HAP-1 (cell line): ENCODE measurements around the gene FSHR.

Experiments used
- DNase-seq, 2 experiments: peaks; one replicate each; pipeline ENCODE4 v3.0.0-alpha.2; 2016 to 2020; ENCODE audit warnings: low spot score in 2 of 2
- H3K27me3 ChIP-seq: fragments of 250-450 bp; sonication (Bioruptor Pico); 2 replicates; pipeline ENCODE4 v1.5.1; 2020; ENCODE audit warnings: low read depth, mild to moderate bottlenecking, moderate library complexity
- H3K36me3 ChIP-seq: fragments of 250-450 bp; sonication (Bioruptor Pico); replicated peaks from 2 replicates; pipeline ENCODE4 v1.5.1; 2020; ENCODE audit warnings: mild to moderate bottlenecking
- H3K4me1 ChIP-seq: fragments of 250-450 bp; sonication (Bioruptor Pico); 2 replicates; pipeline ENCODE4 v1.5.1; 2020; ENCODE audit warnings: mild to moderate bottlenecking
- H3K4me3 ChIP-seq: fragments of 250-450 bp; sonication (Bioruptor Pico); 2 replicates; pipeline ENCODE4 v1.5.1; 2020; ENCODE audit warnings: mild to moderate bottlenecking, moderate library complexity
- H3K9me3 ChIP-seq: fragments of 250-450 bp; sonication (Bioruptor Pico); 2 replicates; pipeline ENCODE4 v1.5.1; 2020; ENCODE audit warnings: mild to moderate bottlenecking, moderate library complexity
- in situ Hi-C: fragments of 300-500 bp; cut with MboI; formaldehyde crosslinking; loops from 3 replicates; pipeline ENCODE4 v1.14.3; 2020; ENCODE audit warnings: low sequenced_read_pairs, inconsistent platforms, mixed read lengths

The FSHR gene

DNA sequence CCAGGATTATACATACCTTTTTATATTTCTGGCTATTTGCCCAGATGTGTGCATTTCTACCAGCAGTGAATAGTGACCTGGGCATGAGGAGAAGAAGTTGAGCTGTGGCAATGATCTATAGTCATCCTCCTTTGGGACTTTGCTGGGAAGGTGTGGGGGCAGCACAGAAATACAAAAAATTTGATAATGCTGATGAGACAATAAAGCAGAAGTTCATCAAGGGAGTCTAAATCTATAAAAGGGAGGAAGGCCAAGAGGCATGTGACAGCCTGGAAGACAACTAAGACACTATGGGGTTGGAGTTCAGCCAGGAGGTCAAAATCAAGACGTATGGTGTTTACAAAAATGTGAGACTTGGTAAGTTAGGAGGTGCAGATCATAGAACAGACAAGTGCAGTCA lies 52.2 kb downstream of the FSHR start:
- H3K36me3 ChIP-seq = no peaks in the 10 kb centered on the region
- no peak for DNase-seq
- no peaks in the 10 kb centered on the region for H3K27me3 ChIP-seq
- H3K4me1 ChIP-seq = no peaks in the 10 kb centered on the region
- H3K4me3 ChIP-seq = no peak overlapping the region
- H3K9me3 ChIP-seq = no peaks in the 10 kb centered on the region
- in situ Hi-C loops = no loop called here

DNA sequence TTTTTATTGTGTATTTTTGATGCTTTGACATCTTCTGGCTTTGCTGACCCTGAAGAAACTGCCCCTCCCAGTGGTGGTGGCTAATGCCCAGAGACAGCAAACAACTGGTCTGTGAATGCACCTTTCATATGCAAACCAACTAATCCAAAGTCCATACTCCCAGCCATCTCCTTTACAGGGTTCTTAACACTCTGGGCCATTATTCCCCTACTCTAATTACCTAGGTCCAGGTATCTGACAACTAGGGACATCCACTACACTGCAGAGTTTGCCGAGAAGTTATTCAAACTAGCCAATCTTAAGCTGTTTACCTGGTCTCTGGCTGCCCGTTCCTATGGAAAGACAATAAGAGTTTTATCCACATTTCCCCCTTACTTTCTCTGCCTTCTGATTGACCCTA lies 73.6 kb downstream of the FSHR start:
- H3K9me3 ChIP-seq = no peaks in the 10 kb centered on the region
- H3K4me3 ChIP-seq = no peak overlapping the region
- no peak for DNase-seq
- in situ Hi-C loops = no loop called here
- H3K36me3 ChIP-seq = no peaks in the 10 kb centered on the region
- no peaks in the 10 kb centered on the region for H3K27me3 ChIP-seq
- H3K4me1 ChIP-seq = no peaks in the 10 kb centered on the region

DNA sequence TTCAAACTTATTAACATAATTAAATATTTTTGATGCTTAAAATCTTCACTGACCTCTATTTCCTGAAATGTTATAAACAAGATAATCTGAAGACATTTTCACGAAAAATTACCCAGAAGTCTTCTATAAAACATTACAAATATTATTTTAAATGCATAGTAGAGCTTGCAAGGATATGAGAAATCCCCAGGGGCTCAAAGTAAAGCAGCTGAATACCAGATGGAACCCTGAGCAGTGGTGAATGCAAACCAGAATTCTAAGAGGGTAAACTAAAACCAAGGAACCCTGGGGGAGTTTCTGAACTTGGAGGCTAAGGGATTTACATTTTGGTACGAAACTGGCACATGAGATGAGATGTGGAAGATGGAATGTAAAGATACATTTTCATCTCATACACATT lies 83.6 kb downstream of the FSHR start:
- in situ Hi-C loops = no loop called here
- H3K4me3 ChIP-seq = no peak overlapping the region
- no peaks in the 10 kb centered on the region for H3K27me3 ChIP-seq
- no peaks in the 10 kb centered on the region for H3K4me1 ChIP-seq
- no peak for DNase-seq
- H3K9me3 ChIP-seq = no peaks in the 10 kb centered on the region
- no peaks in the 10 kb centered on the region for H3K36me3 ChIP-seq

DNA sequence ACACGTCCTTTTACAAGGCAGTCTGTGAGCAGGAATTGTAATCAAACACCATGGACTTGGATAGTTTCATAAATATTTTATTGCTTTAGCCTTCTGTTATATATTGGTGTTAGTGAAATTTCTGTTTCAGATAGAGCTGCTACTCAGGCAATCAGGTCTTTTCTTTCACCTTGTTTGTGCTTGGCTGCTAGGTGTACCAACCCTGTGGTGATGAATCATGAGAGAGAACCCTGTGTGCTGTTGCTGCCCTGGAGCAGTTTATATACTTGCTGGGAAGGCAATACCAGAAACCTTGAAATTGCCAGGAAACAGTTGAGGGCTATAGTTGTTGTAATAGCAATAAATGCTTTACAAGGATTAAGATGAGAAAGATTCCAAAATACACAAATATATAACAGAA lies 84.5 kb downstream of the FSHR start:
- in situ Hi-C loops = no loop called here
- Histone ChIP-seq H3K4me3 (no peak overlapping the region), H3K4me1 (no peaks in the 10 kb centered on the region), H3K9me3 (no peaks in the 10 kb centered on the region), H3K27me3 (no peaks in the 10 kb centered on the region), H3K36me3 (no peaks in the 10 kb centered on the region)
- no peak for DNase-seq

DNA sequence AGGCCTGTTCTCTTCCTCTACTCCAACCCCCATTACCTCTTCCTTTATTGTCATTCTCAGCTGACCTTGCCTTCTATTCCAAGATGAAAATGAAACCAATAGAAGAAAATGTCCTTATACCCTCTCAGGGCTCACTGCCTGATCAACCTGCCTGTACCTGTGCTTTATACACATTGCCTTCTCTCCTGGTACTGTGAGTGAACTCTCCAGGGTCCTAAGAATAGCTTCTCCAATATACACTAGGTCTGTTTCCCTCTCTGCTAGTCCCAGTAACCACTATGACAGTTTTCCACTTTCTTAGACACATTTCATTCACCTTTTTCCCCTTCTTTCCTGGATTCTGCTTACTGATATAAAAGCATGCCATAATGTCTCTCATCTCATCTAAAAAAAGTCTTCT lies 85.7 kb downstream of the FSHR start:
- H3K4me3 ChIP-seq = no peak overlapping the region
- in situ Hi-C loops = no loop called here
- no peak for DNase-seq

DNA sequence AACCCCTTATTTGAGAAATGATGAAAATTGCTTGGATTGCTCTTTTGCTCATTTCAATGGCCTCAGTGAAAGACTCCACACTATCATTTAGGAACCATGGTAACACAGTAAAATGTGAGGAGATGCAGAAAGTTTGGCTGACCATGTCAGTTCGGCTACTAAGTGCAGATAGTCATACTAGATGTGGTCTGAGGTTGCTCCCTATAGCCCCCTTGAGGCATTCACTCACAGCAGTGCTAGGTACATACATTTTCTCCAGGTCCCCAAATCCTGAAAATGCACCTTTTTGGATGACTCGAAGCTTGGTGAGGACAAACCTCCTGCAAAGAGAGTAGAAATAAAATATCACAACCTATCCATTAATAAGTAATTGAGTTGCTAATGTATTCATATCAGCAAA lies 86.3 kb downstream of the FSHR start:
- H3K9me3 ChIP-seq = no peaks in the 10 kb centered on the region
- H3K4me3 ChIP-seq = no peak overlapping the region
- no peaks in the 10 kb centered on the region for H3K27me3 ChIP-seq
- in situ Hi-C loops = no loop called here
- H3K36me3 ChIP-seq = no peaks in the 10 kb centered on the region
- H3K4me1 ChIP-seq = no peaks in the 10 kb centered on the region; the same call in 1 of the 2 replicates
- no peak for DNase-seq

More for the DNA sequence above, 85.7 kb downstream of the FSHR start:
- Histone ChIP-seq H3K4me1 (no peaks in the 10 kb centered on the region), H3K9me3 (no peaks in the 10 kb centered on the region), H3K27me3 (no peaks in the 10 kb centered on the region), H3K36me3 (no peaks in the 10 kb centered on the region)

DNA sequence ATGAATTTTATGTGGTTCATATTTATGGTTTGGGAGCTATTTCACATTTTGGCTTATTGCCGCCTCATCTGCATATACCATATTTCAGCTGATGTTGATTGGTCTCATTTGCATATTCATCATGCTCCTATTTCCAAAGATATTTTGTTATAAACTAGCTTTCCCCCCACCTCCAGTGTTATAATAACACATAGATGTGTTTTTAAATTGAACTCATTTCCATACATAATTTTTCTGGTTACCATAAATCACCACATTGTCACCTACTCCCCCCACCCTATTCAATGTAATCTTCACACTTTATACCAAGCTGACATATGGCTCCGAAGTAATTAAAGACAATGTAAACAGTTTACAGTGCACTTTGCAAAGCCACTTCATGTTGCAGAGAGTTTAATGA lies 101.2 kb downstream of the FSHR start:
- H3K27me3 ChIP-seq = no peaks in the 10 kb centered on the region; the same call in 1 of the 2 replicates
- no peak for DNase-seq
- in situ Hi-C loops = no loop called here
- H3K4me1 ChIP-seq = no peaks in the 10 kb centered on the region
- H3K9me3 ChIP-seq = no peaks in the 10 kb centered on the region
- H3K4me3 ChIP-seq = no peak overlapping the region
- H3K36me3 ChIP-seq = no peaks in the 10 kb centered on the region

DNA sequence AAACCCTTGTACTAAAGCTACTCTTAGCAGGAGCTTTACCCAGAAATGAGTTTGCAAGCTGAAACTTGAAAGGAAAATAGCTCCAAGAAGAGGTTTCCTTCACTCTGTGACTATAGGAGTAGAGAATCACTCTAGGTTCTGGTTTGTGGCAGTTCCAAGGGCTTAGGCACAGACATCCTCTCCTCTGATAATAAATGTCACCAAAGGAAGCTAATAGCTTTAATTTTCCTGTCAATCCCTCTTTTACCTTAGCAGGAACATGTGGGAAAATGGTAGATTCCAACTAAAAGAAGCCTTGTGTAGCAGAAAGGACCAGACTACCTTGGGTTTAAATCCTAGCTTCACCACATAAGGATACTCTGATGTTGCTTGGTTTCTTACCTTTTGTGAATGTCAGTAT lies 104.0 kb downstream of the FSHR start:
- Histone ChIP-seq H3K36me3 (no peaks in the 10 kb centered on the region), H3K27me3 (no peaks in the 10 kb centered on the region), H3K9me3 (no peaks in the 10 kb centered on the region), H3K4me3 (no peak overlapping the region), H3K4me1 (no peaks in the 10 kb centered on the region)
- no peak for DNase-seq
- in situ Hi-C loops = no loop called here

DNA sequence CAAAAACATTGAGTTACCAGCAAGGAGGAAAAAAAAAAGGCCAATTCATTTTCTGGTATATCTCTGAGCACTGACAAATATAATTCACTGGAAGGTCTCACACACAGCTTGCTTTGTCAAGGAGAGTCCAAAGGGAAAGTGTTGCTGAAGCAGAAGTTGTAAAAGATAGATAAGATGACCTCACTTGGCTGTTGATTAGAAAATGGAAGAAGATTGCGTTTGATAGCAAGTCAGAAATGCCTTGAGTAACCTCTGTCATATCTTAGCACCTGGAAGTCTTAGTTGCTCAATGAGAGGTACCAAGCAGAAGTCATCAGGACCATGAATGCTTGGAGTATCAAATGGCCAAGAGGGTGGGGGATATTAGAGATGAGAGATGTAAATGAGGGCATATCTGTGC lies 105.2 kb downstream of the FSHR start:
- Histone ChIP-seq H3K4me1 (no peaks in the 10 kb centered on the region; the same call in 1 of the 2 replicates), H3K27me3 (no peaks in the 10 kb centered on the region), H3K36me3 (no peaks in the 10 kb centered on the region), H3K9me3 (no peaks in the 10 kb centered on the region), H3K4me3 (no peak overlapping the region)
- DNase-seq = no peak
- in situ Hi-C loops = no loop called here

DNA sequence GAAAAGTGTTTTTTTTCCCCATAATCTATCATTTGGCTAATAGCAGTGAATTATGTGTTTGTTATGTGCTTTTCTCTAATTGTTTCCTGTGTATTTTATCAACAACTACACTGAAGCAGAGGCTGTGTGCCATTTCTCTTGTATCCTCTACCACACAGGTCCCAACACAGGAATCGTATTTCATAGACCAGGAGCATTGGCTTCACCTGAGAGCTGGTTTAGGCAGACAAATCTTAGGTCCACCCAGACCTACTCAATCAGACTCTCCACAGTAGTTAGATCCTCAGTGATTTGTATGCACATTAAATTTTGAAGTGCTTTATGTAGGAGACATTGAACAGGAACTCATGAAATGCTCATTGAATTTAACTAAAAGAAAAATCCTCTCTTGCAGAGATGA lies 109.2 kb downstream of the FSHR start:
- in situ Hi-C loops = no loop called here
- Histone ChIP-seq H3K27me3 (no peaks in the 10 kb centered on the region), H3K4me3 (no peak overlapping the region)

DNA sequence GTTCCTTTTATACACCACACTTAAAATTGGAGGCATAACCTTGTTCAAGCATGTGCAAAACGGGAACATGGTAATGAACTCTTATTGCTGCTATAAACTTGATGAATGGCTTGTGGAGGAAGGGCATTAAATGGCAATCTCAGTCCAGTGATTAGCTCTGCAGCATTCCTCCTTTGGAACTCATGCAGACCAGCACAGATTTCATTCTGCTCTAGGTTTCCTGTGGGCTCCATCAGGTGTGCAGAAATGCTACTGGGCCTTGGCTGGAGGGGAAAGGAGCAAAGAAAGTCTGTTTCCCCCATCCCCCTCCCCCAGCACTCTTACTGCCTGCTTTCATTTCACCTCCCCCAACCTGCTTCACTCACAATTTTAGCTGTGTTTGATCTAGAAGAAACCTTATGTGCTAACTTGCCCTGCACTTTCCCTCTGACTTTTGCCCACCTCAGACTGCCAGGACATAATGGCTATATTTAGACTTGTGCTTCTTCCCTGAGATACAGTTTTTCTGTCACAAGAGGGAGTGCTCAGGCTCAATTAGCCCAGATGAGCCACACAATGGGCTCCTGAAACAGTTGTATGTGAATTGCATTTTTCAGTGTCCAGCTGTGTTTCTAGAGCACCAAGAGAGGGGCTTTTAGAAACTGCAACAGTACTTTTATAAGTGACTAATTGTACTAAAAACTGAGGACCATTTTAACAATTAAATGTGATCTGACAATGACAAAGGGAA lies 109.8 kb downstream of the FSHR start:
- H3K9me3 ChIP-seq = no peaks in the 10 kb centered on the region
- in situ Hi-C loops = no loop called here
- DNase-seq = peak; percentile 35 to 37
- H3K4me3 ChIP-seq = no peak overlapping the region
- no peaks in the 10 kb centered on the region for H3K36me3 ChIP-seq
- H3K27me3 ChIP-seq = no peaks in the 10 kb centered on the region
- no peaks in the 10 kb centered on the region; the same call in 1 of the 2 replicates for H3K4me1 ChIP-seq

More for the DNA sequence above, 109.2 kb downstream of the FSHR start:
- Histone ChIP-seq H3K4me1 (no peaks in the 10 kb centered on the region; the same call in 1 of the 2 replicates), H3K36me3 (no peaks in the 10 kb centered on the region), H3K9me3 (no peaks in the 10 kb centered on the region)
- DNase-seq = no peak

DNA sequence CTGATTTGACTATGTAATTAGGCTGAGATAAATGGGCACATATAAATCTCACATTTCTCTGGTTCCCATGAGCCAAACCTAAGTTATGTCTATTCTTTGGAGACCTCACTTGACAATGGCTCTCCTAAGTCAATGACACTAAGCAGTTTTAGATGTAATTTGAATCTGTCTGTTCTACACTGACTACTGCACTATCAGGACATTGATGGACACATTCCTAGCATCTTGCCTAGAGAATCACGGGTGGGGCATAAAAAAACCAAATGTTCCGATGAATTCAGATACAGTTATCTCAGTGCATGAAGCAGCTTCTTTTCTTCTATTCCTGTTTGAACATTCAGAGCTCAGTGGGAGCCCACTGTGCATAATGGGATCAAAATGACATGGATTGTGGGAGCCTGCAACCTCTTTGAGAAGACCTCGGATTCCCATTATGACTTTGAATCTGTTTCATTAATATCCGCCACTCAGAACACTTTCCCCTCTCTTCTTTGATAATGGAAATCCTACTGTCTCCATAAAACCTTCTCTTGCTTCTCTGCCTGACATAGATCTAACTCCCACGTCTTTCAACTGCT lies 110.8 kb downstream of the FSHR start:
- no peaks in the 10 kb centered on the region for H3K9me3 ChIP-seq
- in situ Hi-C loops = no loop called here
- no peak overlapping the region for H3K4me3 ChIP-seq
- no peak for DNase-seq
- no peaks in the 10 kb centered on the region for H3K36me3 ChIP-seq
- no peaks in the 10 kb centered on the region for H3K27me3 ChIP-seq
- no peaks in the 10 kb centered on the region; the same call in 1 of the 2 replicates for H3K4me1 ChIP-seq

DNA sequence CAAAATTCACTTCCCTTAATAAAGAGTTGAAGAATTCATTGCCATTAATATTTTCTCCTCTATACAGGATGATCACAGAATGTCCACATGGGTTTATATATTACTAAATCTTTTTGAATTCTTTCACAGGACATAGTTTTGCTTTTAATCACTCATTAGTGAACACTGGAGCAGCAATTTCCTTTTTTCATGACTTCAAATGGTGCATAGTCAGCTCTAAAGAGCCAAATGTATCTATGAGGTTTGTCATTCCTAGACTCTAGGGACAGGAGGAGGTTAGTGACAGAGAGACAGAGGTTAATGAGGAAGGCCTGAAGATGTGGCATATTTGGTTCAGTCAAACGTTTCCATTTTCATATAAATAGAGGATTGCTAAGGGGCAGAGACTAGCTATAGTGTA lies 111.8 kb downstream of the FSHR start:
- no peaks in the 10 kb centered on the region for H3K27me3 ChIP-seq
- H3K36me3 ChIP-seq = no peaks in the 10 kb centered on the region
- H3K9me3 ChIP-seq = no peaks in the 10 kb centered on the region
- no peak for DNase-seq
- no peak overlapping the region for H3K4me3 ChIP-seq
- in situ Hi-C loops = no loop called here
- H3K4me1 ChIP-seq = no peaks in the 10 kb centered on the region; the same call in 1 of the 2 replicates

DNA sequence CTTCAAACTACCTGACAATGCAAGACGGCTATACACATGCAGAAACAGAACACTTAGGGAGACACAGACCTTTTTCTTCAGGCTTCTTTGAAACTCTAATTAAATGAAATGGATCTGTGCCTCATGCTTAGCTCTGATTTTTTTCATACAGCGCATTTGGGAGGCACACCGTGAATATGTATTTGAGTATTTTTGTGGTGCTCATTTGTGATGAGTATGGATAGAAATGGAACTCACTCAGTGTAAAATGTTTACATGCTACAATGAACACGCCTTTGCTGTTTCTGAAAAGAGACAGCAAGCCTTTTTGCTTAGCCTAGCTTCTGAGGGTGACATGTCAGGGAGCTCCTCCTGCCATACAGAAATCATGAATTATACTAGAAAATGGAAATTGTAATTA lies 113.3 kb downstream of the FSHR start:
- no peak for DNase-seq

More for the DNA sequence above, 113.3 kb downstream of the FSHR start:
- Histone ChIP-seq H3K27me3 (no peaks in the 10 kb centered on the region), H3K36me3 (no peaks in the 10 kb centered on the region), H3K9me3 (no peaks in the 10 kb centered on the region), H3K4me3 (no peak overlapping the region), H3K4me1 (no peaks in the 10 kb centered on the region; the same call in 1 of the 2 replicates)
- in situ Hi-C loops = no loop called here
